Middle frontal gyrus (tissue), 1 donor: ENCODE results near the gene YY2.
"Not testable (repeated sequence)": the region's sequence is repeated elsewhere in the genome, so short reads cannot be mapped to it uniquely, and the experiment has no call there.

Source experiments
- DNase-seq: peaks from one replicate; pipeline ENCODE4 v3.0.0-alpha.2; 2015; ENCODE audit warnings: low spot score; ENCODE audit errors: extremely low spot score

Gene YY2

DNA sequence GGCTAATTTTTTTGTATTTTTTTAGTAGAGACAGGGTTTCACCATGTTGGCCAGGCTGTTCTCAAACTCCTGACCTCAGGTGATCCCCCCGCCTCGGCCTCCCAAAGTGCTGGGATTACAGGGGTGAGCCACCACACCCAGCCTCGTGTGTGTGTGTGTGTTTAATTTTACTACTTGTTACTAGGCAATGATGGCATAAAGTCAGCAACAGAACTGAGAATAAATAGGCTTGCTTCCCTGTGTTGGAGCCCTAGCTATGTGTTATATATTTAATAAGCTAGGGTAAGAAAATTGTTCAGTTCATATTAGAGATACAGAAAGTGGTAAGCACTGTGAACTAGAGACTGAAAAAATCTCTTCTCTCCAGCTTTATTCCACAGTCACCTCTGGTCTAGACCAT, 18.4 kb downstream of the YY2 start:
- DNase-seq = not testable (repeated sequence)

DNA sequence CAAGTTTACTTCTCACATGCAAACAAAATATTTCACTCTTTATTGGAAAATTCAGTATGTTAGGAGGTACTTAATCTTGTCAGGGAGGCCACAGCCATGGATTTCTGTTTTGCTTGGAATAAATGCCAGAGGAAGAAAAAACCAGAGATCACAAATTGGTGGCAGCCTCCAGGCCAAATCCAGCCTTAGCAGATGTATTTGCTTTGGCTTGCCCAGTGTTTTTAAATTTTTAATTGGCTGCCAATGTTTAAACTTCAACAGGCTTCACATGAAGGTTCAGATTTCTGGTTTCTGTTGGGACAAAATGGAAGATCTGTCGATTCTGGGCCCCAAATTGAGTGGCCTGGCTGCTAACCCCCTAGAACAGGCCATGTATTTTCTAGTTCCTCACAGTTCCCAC, 19.2 kb downstream of the YY2 start:
- DNase-seq = no peak

DNA sequence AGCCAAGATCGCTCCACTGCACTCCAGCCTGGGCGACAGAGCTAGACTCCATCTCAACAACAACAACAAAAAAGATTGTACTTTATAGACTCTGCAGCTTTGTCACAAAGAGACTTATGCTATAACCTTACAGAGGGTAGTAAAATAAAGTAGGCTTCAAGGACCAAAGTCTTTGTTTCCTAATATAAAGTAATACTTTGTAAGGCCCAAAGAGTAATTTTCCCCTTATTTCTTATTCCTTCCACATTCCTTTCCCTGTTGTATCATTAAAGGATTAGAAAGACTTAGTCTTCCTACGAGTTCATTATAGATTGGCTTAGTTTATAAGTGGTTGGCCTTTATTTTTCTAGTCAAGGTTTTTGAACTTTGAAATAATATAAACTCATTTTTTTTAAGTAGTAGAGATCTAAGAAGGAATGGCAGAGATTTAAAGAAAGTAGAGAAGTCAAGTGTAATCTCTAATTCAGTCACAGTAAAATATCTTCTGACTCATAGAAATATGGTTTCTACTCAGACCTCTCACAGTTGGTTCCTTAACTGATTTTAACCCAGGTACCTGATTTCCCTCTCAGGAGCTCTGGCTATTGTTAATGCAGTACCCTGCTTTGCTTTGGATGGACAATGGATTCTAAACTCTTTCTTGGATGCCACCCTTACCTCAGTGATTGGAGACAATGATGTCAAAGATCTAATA, 26.2 kb downstream of the YY2 start:
- DNase-seq = no peak

DNA sequence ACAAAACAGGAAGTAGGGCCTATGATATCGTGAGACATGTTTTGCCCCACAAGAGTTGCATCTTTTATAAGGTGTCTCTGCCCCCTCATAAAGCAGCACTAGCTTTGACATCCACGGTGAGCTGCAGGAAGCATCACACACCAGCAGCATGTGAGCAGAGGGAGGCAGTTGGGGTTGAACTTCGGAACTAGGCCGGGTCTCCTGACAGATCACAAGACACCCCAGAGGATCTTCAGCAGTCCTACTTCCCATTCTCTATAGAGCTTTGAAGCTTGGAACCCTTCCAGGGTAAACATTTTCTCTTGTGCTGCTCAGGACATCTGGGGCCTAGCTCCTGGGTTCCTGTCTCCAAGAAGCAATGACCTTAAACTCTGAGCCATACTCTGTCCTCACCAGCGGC, 27.5 kb downstream of the YY2 start:
- DNase-seq = no peak

DNA sequence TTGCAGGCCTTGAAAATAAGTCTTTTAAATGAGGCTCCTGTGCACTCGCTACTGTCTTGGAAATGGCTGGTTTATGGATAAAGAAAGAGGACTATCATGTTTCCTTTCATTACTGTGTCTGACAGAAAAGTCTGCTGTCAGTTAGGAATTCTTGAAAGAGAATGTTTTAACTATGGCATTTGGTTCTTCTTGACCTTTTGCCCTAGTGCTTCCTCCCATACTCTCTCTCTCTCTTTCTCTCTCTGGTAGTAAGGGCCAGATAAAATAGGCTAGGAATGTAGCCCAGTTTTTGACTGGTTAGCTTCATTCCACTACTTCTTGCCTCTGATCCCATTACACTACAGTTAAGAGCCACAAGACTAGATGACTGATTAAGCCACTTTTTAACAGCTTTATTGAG, 29.8 kb downstream of the YY2 start:
- no peak for DNase-seq

DNA sequence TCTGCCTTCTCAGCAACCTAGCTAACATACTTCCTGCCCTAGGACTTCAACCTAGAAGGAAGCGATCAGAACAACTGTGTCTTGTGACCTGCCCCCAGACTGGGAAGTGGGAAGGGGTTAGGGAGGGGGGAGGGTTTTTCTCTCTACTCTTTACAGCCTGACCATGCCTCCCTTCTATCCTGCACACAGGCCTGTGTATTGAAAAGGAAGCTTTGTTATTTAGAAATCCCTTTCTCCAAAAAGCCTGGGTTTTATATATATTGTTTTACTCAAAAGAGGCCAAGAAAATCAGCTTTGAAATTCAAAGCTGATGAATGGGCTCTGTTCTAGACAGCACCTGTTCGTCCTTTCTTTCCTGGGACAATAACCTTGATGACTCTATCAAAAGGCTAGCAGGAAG, 49.5 kb downstream of the YY2 start:
- no peak for DNase-seq

DNA sequence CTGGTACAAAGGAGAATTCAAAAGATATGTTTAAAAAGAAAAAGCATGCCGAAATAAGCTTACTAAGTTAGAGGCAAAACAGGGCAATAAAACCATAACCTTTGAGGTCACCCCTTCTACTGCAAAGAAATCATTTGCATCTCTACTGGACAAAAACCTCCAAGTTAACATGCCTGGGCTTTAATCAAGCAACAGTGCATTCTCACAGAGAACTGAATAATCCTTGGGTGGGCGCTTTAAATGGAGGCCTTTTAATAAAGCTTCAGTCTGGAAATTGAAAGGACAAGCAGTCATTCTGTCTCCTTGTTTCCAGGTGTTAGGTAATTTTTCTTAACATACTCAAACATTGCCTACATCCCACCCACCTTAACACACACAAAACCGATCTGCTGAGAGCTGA, 50.2 kb downstream of the YY2 start:
- no peak for DNase-seq

DNA sequence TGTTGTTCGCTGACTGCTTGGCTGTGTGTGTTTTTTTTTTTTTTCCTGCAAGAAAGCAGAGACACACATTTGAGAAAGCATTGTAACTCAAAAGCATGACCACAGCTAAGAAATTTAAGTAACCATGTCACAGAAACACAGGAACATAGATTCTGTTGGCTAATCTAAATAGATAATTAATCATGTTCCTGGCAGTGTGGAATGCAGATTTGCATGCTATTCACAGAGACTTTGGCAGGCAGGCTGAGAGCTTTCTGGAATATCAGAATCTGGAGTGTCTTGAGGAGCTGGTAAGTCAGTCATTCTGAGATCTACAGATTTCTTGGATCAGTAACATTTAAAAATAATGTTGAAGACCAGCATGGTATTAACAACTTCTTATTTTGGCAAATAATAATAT, 51.5 kb downstream of the YY2 start:
- no peak for DNase-seq
